ENCODE data around the gene GPR148. TPM values are rescaled to one million over a fixed set of nuclear protein-coding genes. Genes with fewer than 3 reads are reported as not detected.

Gene GPR148
- total RNA-seq, 1 donor from 2014 or later, result not detected

DNA sequence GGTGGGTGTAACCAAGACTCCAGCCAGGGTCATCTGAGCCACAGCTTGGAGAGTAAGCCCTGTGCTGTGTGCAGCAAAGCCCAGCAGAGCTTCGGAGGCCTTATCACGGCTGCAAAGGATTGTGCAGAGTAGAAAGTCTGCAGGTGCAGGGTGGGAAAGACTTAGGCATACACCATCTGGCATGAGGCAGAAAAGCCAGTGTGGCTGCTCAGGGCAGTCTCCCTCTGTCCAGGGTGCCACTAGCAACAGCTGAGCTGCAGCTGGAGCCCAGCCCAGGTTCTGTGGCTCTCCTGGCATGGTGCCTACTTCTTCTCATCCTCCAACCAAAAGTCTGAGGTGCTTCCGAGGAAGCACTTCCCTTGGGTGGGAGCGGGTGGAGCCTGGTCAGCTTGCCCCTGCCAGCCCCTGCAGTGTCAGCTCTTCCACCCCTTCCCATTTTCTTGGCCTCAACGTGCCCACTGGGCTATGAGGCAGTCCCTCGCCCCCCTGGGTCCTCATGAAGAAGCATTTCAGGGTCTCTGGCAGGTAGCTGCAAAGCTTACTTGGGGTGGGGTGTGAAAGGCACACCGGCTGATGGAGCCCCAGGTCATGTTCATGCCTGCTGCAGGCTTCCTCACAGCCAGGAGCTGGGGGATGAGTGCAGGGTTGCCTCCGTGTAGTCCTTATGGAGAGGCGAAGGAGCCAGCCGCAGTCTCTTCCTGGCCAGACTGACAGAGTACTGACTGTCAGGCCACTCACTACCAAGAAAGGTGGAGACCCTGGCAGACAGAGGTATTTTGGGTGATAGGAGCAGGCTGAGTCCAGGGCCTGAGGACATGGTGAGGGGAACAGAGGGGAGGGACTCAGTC is 31.3 kb downstream of the GPR148 start:
- Mint-ChIP-seq H3K36me3 (ENCODE audit: low read depth, unreplicated experiment) (no peaks in the 10 kb centered on the region), H3K4me3 (ENCODE audit: unreplicated experiment) (no peak overlapping the region), H3K4me1 (ENCODE audit: unreplicated experiment) (peaks cover 4% of the 10 kb centered on the region), H3K9me3 (ENCODE audit: unreplicated experiment) (no peaks in the 10 kb centered on the region), H3K27me3 (ENCODE audit: unreplicated experiment) (peaks cover 9% of the 10 kb centered on the region), H3K27ac (ENCODE audit: unreplicated experiment) (no peak overlapping the region)
- DNase-seq (ENCODE audit: low spot score), result no peak
- TF ChIP-seq, protein P1, sequence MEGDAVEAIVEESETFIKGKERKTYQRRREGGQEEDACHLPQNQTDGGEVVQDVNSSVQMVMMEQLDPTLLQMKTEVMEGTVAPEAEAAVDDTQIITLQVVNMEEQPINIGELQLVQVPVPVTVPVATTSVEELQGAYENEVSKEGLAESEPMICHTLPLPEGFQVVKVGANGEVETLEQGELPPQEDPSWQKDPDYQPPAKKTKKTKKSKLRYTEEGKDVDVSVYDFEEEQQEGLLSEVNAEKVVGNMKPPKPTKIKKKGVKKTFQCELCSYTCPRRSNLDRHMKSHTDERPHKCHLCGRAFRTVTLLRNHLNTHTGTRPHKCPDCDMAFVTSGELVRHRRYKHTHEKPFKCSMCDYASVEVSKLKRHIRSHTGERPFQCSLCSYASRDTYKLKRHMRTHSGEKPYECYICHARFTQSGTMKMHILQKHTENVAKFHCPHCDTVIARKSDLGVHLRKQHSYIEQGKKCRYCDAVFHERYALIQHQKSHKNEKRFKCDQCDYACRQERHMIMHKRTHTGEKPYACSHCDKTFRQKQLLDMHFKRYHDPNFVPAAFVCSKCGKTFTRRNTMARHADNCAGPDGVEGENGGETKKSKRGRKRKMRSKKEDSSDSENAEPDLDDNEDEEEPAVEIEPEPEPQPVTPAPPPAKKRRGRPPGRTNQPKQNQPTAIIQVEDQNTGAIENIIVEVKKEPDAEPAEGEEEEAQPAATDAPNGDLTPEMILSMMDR (IDR thresholded peaks at IDR 0.05; ENCODE audit: unreplicated experiment), result no peak

GRCh38 chr2:130760754-130761751 is 32.2 kb downstream of the GPR148 start:
- no peaks in the 10 kb centered on the region for H3K9me3 Mint-ChIP-seq (ENCODE audit: unreplicated experiment)
- H3K4me3 Mint-ChIP-seq (ENCODE audit: unreplicated experiment), result no peak overlapping the region
- H3K36me3 Mint-ChIP-seq (ENCODE audit: low read depth, unreplicated experiment), result no peaks in the 10 kb centered on the region
- peaks cover 7% of the 10 kb centered on the region for H3K27me3 Mint-ChIP-seq (ENCODE audit: unreplicated experiment)
- peaks cover 4% of the 10 kb centered on the region for H3K4me1 Mint-ChIP-seq (ENCODE audit: unreplicated experiment)
- TF ChIP-seq, protein P1 (IDR thresholded peaks at IDR 0.05; ENCODE audit: unreplicated experiment), result no peak
- no peak for DNase-seq (ENCODE audit: low spot score)
- H3K27ac Mint-ChIP-seq (ENCODE audit: unreplicated experiment), result no peak overlapping the region

DNA sequence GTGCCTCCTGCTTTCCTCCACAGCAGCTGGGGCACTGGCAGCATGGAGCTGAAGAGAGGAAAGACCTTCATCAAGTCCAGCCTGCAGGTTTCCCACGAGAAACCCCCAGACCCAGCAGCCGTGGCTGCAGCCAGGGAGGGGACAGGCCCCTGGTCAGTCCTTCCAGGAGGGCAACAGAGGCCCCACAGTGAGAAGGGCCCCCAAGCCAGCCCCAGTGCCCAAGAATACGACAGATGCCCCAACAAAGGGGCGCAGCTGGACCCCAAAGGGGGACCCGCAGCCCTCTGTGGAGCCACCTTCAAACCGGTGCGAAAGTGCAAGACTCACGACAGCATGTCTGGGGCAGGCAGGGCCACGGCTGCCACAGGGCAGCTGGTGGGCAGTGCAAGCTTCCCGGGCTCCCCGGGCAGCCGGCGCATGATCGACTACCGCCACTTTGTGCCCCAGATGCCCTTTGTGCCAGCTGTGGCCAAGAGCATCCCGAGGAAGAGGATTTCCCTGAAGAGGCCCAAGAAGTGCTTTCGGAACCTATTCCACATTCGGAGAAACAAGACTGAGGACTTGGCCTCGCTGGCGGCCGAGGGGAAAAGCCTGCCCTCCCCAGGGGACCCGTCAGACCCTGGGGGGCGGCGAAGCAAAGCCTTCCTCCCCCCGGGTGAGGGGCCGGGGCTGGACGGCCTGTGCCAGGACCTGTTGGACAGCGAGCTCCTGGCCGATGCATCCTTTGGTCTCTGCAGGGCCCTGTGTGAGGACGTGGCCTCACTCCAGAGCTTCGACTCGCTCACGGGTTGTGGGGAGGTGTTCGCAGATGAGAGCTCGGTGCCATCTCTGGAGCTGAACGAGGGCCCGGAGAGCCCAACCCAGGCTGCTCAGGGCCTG is 33.4 kb downstream of the GPR148 start:
- Mint-ChIP-seq H3K4me3 (ENCODE audit: unreplicated experiment) (no peak overlapping the region), H3K4me1 (ENCODE audit: unreplicated experiment) (no peaks in the 10 kb centered on the region), H3K27me3 (ENCODE audit: unreplicated experiment) (peaks cover 7% of the 10 kb centered on the region), H3K36me3 (ENCODE audit: low read depth, unreplicated experiment) (no peaks in the 10 kb centered on the region), H3K27ac (ENCODE audit: unreplicated experiment) (no peak overlapping the region), H3K9me3 (ENCODE audit: unreplicated experiment) (no peaks in the 10 kb centered on the region)
- DNase-seq (ENCODE audit: low spot score), result no peak
- TF ChIP-seq, protein P1 (IDR thresholded peaks at IDR 0.05; ENCODE audit: unreplicated experiment), result no peak

DNA sequence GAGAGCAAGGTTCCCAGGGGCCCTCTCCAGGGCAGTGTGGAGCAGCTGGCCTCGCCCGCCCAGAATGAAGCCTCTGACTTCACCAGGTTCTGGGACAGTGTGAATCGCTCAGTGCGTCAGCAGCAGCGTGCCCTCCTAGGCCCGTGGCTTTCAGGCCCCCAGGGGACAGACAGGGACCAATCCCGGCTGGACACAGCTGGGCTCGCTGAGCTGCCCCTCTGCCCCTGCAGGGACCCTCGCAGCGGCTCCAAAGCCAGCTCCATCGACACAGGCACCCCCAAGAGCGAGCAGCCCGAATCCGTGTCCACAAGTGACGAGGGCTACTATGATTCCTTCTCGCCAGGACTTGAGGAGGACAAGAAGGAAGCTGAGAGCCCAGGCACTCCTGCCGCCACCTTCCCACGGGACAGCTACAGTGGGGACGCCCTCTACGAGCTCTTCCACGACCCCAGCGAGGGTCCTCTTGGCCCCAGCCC is 34.1 kb downstream of the GPR148 start:
- DNase-seq (ENCODE audit: low spot score), result no peak
- Mint-ChIP-seq H3K9me3 (ENCODE audit: unreplicated experiment) (no peaks in the 10 kb centered on the region), H3K36me3 (ENCODE audit: low read depth, unreplicated experiment) (no peaks in the 10 kb centered on the region), H3K4me3 (ENCODE audit: unreplicated experiment) (no peak overlapping the region), H3K27ac (ENCODE audit: unreplicated experiment) (no peak overlapping the region), H3K27me3 (ENCODE audit: unreplicated experiment) (peaks cover 5% of the 10 kb centered on the region), H3K4me1 (ENCODE audit: unreplicated experiment) (no peaks in the 10 kb centered on the region)
- TF ChIP-seq, protein P1 (IDR thresholded peaks at IDR 0.05; ENCODE audit: unreplicated experiment), result no peak

Data from endothelial cell (in vitro differentiated cells).